CD4-positive, alpha-beta T cell (primary cell): ENCODE data around the gene BABAM2. TPM values are rescaled to one million over a fixed set of nuclear protein-coding genes. Genes with fewer than 3 reads are reported as not detected.

Experiments used
- ATAC-seq: fragments of 200-7000 bp; cut with Tn5 transposase; one replicate; pipeline ENCODE4 v1.10.0; 2022; ENCODE audit warnings: mild to moderate bottlenecking; ENCODE audit not compliant: poor library complexity
- CTCF ChIA-PET: fragments of 350-600 bp; sonication (Branson Sonifier 250); formaldehyde crosslinking; loops from one replicate; lab custom pipeline; 2021; ENCODE audit warnings: antibody characterized with exemption, inconsistent platforms; lab: Charles Lee
- POLR2A ChIA-PET: fragments of 350-600 bp; sonication (Branson Sonifier 250); formaldehyde crosslinking; loops from one replicate; lab custom pipeline; 2021; ENCODE audit warnings: antibody characterized with exemption, inconsistent platforms; lab: Charles Lee
- DNase-seq, 14 experiments: peaks; one replicate each; pipeline ENCODE4 v3.0.0-alpha.2; 2013 to 2020; ENCODE audit warnings: mixed read lengths in 2 of 14
- H3K27ac ChIP-seq, 2 donors: one replicate each; pipeline versions ENCODE4 v1.5.1 to v1.7.0; 2013; ENCODE audit warnings: low read length in 2 of 2, low read depth in 1 of 2, mild to moderate bottlenecking in 1 of 2
- H3K27me3 ChIP-seq, 2 experiments: 1 replicate in 1 of 2; 2 replicates in 1 of 2; pipeline versions ENCODE4 v1.6.1 to v1.7.0; 2013; ENCODE audit warnings: low read length in 2 of 2, control low read depth in 1 of 2, mild to moderate bottlenecking in 1 of 2, moderate library complexity in 1 of 2; ENCODE audit not compliant: insufficient read depth in 2 of 2, control insufficient read depth in 1 of 2
- H3K36me3 ChIP-seq: one replicate; pipeline ENCODE4 v1.6.1; 2013; ENCODE audit warnings: low read length, control low read depth; ENCODE audit not compliant: insufficient read depth
- H3K4me1 ChIP-seq: one replicate; pipeline ENCODE4 v1.6.1; 2013; ENCODE audit warnings: low read length, control low read depth; ENCODE audit not compliant: insufficient read depth
- H3K4me3 ChIP-seq: one replicate; pipeline ENCODE4 v1.5.1; 2013; ENCODE audit warnings: mild to moderate bottlenecking, low read length, moderate library complexity
- H3K9me3 ChIP-seq, 2 experiments: 1 replicate in 1 of 2; 2 replicates in 1 of 2; pipeline versions ENCODE4 v1.6.1 to v1.7.0; 2013; ENCODE audit warnings: low read length in 2 of 2, mild to moderate bottlenecking in 2 of 2, control low read depth in 1 of 2, moderate library complexity in 1 of 2; ENCODE audit not compliant: control insufficient read depth in 1 of 2, insufficient read depth in 1 of 2
- H3K27ac Mint-ChIP-seq: one replicate; pipeline ENCODE4 v1.8.0; 2020; ENCODE audit warnings: mixed read lengths
- H3K27me3 Mint-ChIP-seq: one replicate; pipeline ENCODE4 v1.8.0; 2021; ENCODE audit warnings: mixed read lengths
- H3K36me3 Mint-ChIP-seq: one replicate; pipeline ENCODE4 v1.8.0; 2021; ENCODE audit warnings: low read depth, mixed read lengths
- H3K4me1 Mint-ChIP-seq: one replicate; pipeline ENCODE4 v1.8.0; 2021; ENCODE audit warnings: low read depth, mixed read lengths
- H3K4me3 Mint-ChIP-seq: one replicate; pipeline ENCODE4 v1.8.0; 2020; ENCODE audit warnings: mild to moderate bottlenecking, mixed read lengths
- H3K9me3 Mint-ChIP-seq: one replicate; pipeline ENCODE4 v1.8.0; 2020; ENCODE audit warnings: mixed read lengths
- intact Hi-C, 2 experiments: fragments of 100-400 bp; cut with DNase I in 1 of 2; cut with micrococcal nuclease in 1 of 2; formaldehyde crosslinking; loops; one replicate each; pipeline versions ENCODE4 v1.15.1 to v1.9.0; 2023 to 2025; cut with DNase I, micrococcal nuclease
- total RNA-seq, 174 experiments: library from RNA in 2 of 174; stranded (reverse) in 2 of 174; gene quantifications; one replicate each; pipeline ENCODE4 v1.2.3 and lab custom pipeline; 2021 to 2026
- TF ChIP-seq, protein P1 (sequence below): fragments of 200-600 bp; IDR thresholded peaks from one replicate; pipeline ENCODE4 v1.8.0; 2022; ENCODE audit warnings: antibody characterized with exemption, mild to moderate bottlenecking

The BABAM2 gene
- total RNA-seq, 2 experiments from 2014 or later = 29.2 to 32.8 TPM

DNA sequence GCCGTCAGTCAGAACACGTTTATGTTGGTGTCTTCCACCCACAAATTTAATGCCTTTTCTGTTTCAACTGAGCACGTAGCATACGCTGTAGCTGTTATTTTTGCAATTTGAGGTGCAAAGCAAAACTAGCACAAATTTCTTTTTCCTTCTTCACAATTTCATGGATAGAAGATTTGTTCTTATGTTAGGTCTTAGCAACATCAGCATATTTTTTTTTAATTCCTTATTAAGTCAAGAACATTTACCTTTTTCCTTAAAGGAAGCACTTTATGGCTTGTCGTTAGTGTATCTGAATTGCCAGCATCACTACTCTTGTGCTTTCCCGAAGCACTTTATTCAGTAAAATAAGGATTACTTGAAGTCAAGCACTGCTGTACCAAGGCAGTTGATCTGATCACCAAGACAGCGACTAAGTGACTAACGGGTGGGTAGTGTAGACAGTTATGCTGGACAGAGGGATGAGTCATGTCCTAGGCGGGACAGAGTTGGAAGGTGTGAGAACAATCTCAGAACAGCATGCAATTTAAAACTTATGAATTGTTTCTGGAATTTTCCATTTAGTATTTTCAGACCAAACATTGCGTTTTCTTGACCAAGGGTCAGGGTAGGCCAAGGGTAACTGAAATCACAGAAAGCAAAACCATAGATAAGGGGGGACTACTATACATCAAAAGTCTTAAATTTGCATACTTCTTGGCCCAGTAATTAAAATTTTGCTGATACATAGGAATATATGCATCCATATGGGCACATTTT is 13.3 kb downstream of the BABAM2 start:
- Histone ChIP-seq H3K9me3 (no peaks in the 10 kb centered on the region), H3K27me3 (no peaks in the 10 kb centered on the region), H3K4me1 (no peaks in the 10 kb centered on the region), H3K27ac (no peak overlapping the region), H3K4me3 (no peak overlapping the region), H3K36me3 (no peaks in the 10 kb centered on the region)
- Mint-ChIP-seq H3K9me3 (no peaks in the 10 kb centered on the region), H3K4me1 (peaks cover 20% of the 10 kb centered on the region), H3K36me3 (peaks cover 70% of the 10 kb centered on the region), H3K4me3 (no peak overlapping the region), H3K27me3 (no peaks in the 10 kb centered on the region), H3K27ac (no peak overlapping the region)
- DNase-seq (peak in 1 of 14 experiments; percentile 18), ATAC-seq (no peak)
- POLR2A ChIA-PET = no interaction called here
- CTCF ChIA-PET = no interaction called here
- intact Hi-C loops = no loop called here
- TF ChIP-seq, protein P1, sequence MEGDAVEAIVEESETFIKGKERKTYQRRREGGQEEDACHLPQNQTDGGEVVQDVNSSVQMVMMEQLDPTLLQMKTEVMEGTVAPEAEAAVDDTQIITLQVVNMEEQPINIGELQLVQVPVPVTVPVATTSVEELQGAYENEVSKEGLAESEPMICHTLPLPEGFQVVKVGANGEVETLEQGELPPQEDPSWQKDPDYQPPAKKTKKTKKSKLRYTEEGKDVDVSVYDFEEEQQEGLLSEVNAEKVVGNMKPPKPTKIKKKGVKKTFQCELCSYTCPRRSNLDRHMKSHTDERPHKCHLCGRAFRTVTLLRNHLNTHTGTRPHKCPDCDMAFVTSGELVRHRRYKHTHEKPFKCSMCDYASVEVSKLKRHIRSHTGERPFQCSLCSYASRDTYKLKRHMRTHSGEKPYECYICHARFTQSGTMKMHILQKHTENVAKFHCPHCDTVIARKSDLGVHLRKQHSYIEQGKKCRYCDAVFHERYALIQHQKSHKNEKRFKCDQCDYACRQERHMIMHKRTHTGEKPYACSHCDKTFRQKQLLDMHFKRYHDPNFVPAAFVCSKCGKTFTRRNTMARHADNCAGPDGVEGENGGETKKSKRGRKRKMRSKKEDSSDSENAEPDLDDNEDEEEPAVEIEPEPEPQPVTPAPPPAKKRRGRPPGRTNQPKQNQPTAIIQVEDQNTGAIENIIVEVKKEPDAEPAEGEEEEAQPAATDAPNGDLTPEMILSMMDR = no peak

DNA sequence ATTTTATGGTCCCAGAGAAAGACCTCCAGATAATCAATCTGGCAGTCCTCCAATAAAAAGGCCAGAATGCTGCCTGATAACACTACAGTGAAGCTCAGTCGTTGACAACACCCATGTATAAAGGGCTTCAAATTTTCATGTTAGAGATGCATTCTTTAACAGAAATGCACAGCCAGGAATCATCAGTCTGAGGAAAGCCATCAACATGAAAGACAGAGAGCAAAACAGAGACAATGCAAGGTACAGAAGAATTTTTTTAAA is 13.8 kb downstream of the BABAM2 start:
- Mint-ChIP-seq H3K9me3 (no peaks in the 10 kb centered on the region), H3K4me3 (no peak overlapping the region), H3K27me3 (no peaks in the 10 kb centered on the region), H3K36me3 (peaks cover 67% of the 10 kb centered on the region), H3K4me1 (peaks cover 20% of the 10 kb centered on the region), H3K27ac (no peak overlapping the region)
- Histone ChIP-seq H3K4me1 (no peaks in the 10 kb centered on the region), H3K36me3 (no peaks in the 10 kb centered on the region), H3K27me3 (no peaks in the 10 kb centered on the region), H3K9me3 (no peaks in the 10 kb centered on the region), H3K27ac (no peak overlapping the region), H3K4me3 (no peak overlapping the region)
- TF ChIP-seq, protein P1 = no peak
- intact Hi-C loops = no loop called here
- POLR2A ChIA-PET = no interaction called here
- CTCF ChIA-PET = no interaction called here
- DNase-seq (no peak), ATAC-seq (no peak)

DNA sequence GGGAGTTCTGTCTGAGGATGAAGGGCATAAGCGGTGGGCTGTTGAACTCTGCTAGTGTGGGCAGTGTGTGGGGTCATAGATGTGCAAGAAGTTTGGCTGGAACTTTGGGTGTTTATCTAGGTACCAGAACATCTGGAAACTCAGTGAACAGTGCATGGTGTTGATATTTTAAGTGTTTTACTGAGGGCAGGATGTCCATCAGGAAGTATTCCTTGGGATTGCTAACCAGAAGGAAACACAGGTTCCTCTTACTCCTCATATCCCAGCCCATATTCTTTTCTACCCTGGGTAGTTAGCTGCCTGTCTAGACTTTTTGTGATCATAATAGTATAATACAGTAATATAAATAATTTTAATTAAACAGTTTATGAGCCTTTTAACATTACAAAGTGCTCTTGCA is 15.5 kb downstream of the BABAM2 start:
- Mint-ChIP-seq H3K36me3 (peaks cover 67% of the 10 kb centered on the region), H3K4me1 (peaks cover 19% of the 10 kb centered on the region), H3K4me3 (no peak overlapping the region), H3K27me3 (no peaks in the 10 kb centered on the region), H3K9me3 (no peaks in the 10 kb centered on the region), H3K27ac (no peak overlapping the region)
- intact Hi-C loops = no loop called here
- ATAC-seq (no peak), DNase-seq (no peak)
- Histone ChIP-seq H3K36me3 (no peaks in the 10 kb centered on the region), H3K27me3 (no peaks in the 10 kb centered on the region), H3K27ac (no peak overlapping the region), H3K9me3 (no peaks in the 10 kb centered on the region), H3K4me3 (no peak overlapping the region), H3K4me1 (no peaks in the 10 kb centered on the region)
- CTCF ChIA-PET = no interaction called here
- POLR2A ChIA-PET = no interaction called here
- TF ChIP-seq, protein P1 = no peak
